ENCODE results near the gene SOCS7.

SOCS7 gene

GRCh38 chr17:38369124-38369886 lies 17.7 kb downstream of the SOCS7 start:
- no peak for DNase-seq

- DNase-seq = no peak
Measured at GRCh38 chr17:38379448-38379847, 27.8 kb downstream of the SOCS7 start.

GRCh38 chr17:38395090-38395489 lies 43.4 kb downstream of the SOCS7 start:
- DNase-seq = no peak

GRCh38 chr17:38397227-38397626 lies 45.6 kb downstream of the SOCS7 start:
- DNase-seq = no peak

- DNase-seq = no peak
Measured at GRCh38 chr17:38400286-38400685, 48.6 kb downstream of the SOCS7 start.

- no peak for DNase-seq
Measured at GRCh38 chr17:38401459-38401858, 49.8 kb downstream of the SOCS7 start.

GRCh38 chr17:38402897-38403296 lies 51.3 kb downstream of the SOCS7 start:
- DNase-seq = no peak

- peak; percentile 34 to 35 for DNase-seq
Measured at GRCh38 chr17:38403491-38403890, 51.8 kb downstream of the SOCS7 start.

GRCh38 chr17:38404174-38404943 lies 52.7 kb downstream of the SOCS7 start:
- no peak for DNase-seq

- DNase-seq = no peak
Measured at GRCh38 chr17:38405654-38406053, 54.0 kb downstream of the SOCS7 start.

- DNase-seq = no peak
Measured at GRCh38 chr17:38410201-38410600, 58.6 kb downstream of the SOCS7 start.

GRCh38 chr17:38415250-38416194 lies 63.9 kb downstream of the SOCS7 start:
- peak in 1 of 2 experiments; percentile 25 for DNase-seq

- no peak for DNase-seq
Measured at GRCh38 chr17:38416840-38417209, 65.2 kb downstream of the SOCS7 start.

- no peak for DNase-seq
Measured at GRCh38 chr17:38417210-38417951, 65.7 kb downstream of the SOCS7 start.

GRCh38 chr17:38418062-38418692 lies 66.5 kb downstream of the SOCS7 start:
- no peak for DNase-seq

- no peak for DNase-seq
Measured at GRCh38 chr17:38418693-38419507, 67.3 kb downstream of the SOCS7 start.

- DNase-seq = no peak
Measured at GRCh38 chr17:38419508-38419981, 67.9 kb downstream of the SOCS7 start.

- no peak for DNase-seq
Measured at GRCh38 chr17:38420518-38420917, 68.9 kb downstream of the SOCS7 start.

GRCh38 chr17:38421171-38421841 lies 69.7 kb downstream of the SOCS7 start:
- DNase-seq = no peak
